NT2/D1 (cell line): ENCODE measurements around the gene GNG5.

ENCODE experiments used
- YY1 ChIP-seq: IDR thresholded peaks from 2 replicates; pipeline ENCODE4 v1.6.1; 2011; ENCODE audit not compliant: insufficient read length, insufficient read depth
- ZNF274 ChIP-seq: IDR thresholded peaks from 2 replicates; pipeline ENCODE4 v1.6.1; 2011; ENCODE audit warnings: mild to moderate bottlenecking, low read depth, low read length

DNA sequence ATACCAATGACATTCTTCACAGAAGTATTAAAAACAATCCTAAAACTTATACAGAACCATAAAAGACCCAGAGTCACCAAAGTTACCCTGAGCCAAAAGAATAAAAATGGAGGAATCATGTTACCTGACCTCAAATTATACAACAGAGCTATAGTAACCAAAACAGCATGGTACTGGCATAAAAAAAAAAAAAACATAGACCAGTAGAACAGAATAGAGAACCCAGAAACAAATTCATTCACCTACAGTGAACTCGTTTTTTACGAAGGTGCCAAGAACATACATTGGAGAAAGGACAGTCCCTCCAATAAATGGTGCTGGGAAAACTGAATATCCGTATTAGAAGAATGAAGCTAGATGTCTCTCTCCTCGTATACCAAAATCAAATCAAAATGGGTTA is 2.6 kb upstream of the GNG5 start:
- no peak for TF ChIP-seq YY1
- no peak for TF ChIP-seq ZNF274
